H1 (cell line): Measurements from ENCODE around the gene RASA4B. TPM values are rescaled to one million over a fixed set of nuclear protein-coding genes. Genes with fewer than 3 reads are reported as not detected.

ENCODE experiments used
- BACH1 ChIP-seq: IDR thresholded peaks from 2 replicates; pipeline ENCODE4 v1.6.1; 2012; ENCODE audit warnings: low read length, improper control_type of control experiment
- CHD7 ChIP-seq: fragments of 300-600 bp; sonication (generic); IDR thresholded peaks from 2 replicates; pipeline ENCODE4 v1.7.1; 2012; ENCODE audit warnings: low read length, moderate library complexity, mild to moderate bottlenecking, inconsistent platforms; ENCODE audit not compliant: insufficient replicate concordance
- polyA plus RNA-seq, 7 experiments: library from polyadenylated mRNA; depleted of rRNA in 3 of 7; stranded (reverse) in 5 of 7; unstranded in 2 of 7; fragments of >200 nt in 5 of 7; fragments of 200-250 nt in 2 of 7; gene quantifications; 1 replicate in 5 of 7; 2 replicates in 1 of 7; 4 replicates in 1 of 7; pipeline versions ENCODE4 v1.2.1 to v1.2.3, GENCODE V29; 2011 to 2013; ENCODE audit warnings: missing spikeins in 2 of 7, mixed read lengths in 2 of 7
- total RNA-seq: library from RNA; stranded (reverse); fragmentation: NEBNext Ultra II Directional; extraction: Animal tissue kit (Norgen Biotek cat#: 25700); gene quantifications from 2 replicates; pipeline ENCODE4 v1.2.1, GENCODE V29; 2021

The RASA4B gene
- total and polyA plus RNA-seq, 2 of the 8 experiments (the other 6 are each of a cell fraction or from before 2014, with no cell fraction given): 3.4 to 6.7 TPM

- TF ChIP-seq CHD7: no peak
- TF ChIP-seq BACH1: no peak
These were observed 70.3 kb downstream of the RASA4B start (continued) for GRCh38 chr7:102447311-102447710.
